Activated CD4-positive, alpha-beta T cell treated with anti-CD3 and anti-CD28 coated beads, Interleukin-2, amount 10 ng/mL, durations not matched to agents 24 days and 14 days (primary cell): ENCODE results near the gene USP19. TPM values are rescaled to one million over a fixed set of nuclear protein-coding genes. Genes with fewer than 3 reads are reported as not detected.

Experiments
- total RNA-seq: library from RNA; stranded (reverse); gene quantifications from 2 replicates; pipeline ENCODE4 v1.2.3, GENCODE V29; 2022

Gene USP19
- total RNA-seq, 1 donor from 2014 or later = 57.2 TPM

Other genes starting within 250 kb of the USP19 start
- gene SLC25A20, start 221.9 kb downstream of the USP19 start, total RNA-seq = 13.8 and 15.6 TPM in 2 replicates
- gene ARIH2, start 202.0 kb downstream of the USP19 start, total RNA-seq = 157 TPM in 2 replicates
- gene P4HTM, start 130.6 kb downstream of the USP19 start, total RNA-seq = 33.9 and 38.3 TPM in 2 replicates
- 141 and 153 TPM in 2 replicates for gene WDR6, start 113.4 kb downstream of the USP19 start, total RNA-seq
- gene DALRD3, start 102.2 kb downstream of the USP19 start, total RNA-seq = 31.5 and 36.6 TPM in 2 replicates
- gene NDUFAF3, start 98.7 kb downstream of the USP19 start, total RNA-seq = 123 and 126 TPM in 2 replicates
- 490 and 496 TPM in 2 replicates for gene IMPDH2, start 91.4 kb downstream of the USP19 start, total RNA-seq
- 138 and 152 TPM in 2 replicates for gene QRICH1, start 26.8 kb downstream of the USP19 start, total RNA-seq
- 188 and 192 TPM in 2 replicates for gene QARS1, start 16.1 kb downstream of the USP19 start, total RNA-seq
- gene LAMB2, start 12.2 kb upstream of the USP19 start, total RNA-seq = not detected in 2 replicates
- 25.7 and 26.7 TPM in 2 replicates for gene CCDC71, start 45.5 kb upstream of the USP19 start, total RNA-seq
- 1.5 and 2.3 TPM in 2 replicates for gene KLHDC8B, start 50.8 kb upstream of the USP19 start, total RNA-seq
- gene C3orf62, start 156.4 kb upstream of the USP19 start, total RNA-seq = 8.0 and 9.6 TPM in 2 replicates
- gene USP4, start 219.2 kb upstream of the USP19 start, total RNA-seq = 94.0 and 96.9 TPM in 2 replicates
- gene GPX1, start 237.5 kb upstream of the USP19 start, total RNA-seq = 190 and 200 TPM in 2 replicates